Suprapubic skin (tissue), 4 donors: ENCODE data around the gene XG. TPM values are rescaled to one million over a fixed set of nuclear protein-coding genes. Genes with fewer than 3 reads are reported as not detected.

Experiments
- DNase-seq, 2 donors: peaks; one replicate each; pipeline ENCODE4 v3.0.0-alpha.2; 2019; ENCODE audit warnings: low spot score in 2 of 2
- H3K27ac ChIP-seq: fragments of 200-600 bp; sonication (generic); one replicate; pipeline ENCODE4 v1.5.1; 2019
- H3K27me3 ChIP-seq: fragments of 200-600 bp; sonication (generic); one replicate; pipeline ENCODE4 v1.5.1; 2019
- H3K36me3 ChIP-seq: fragments of 200-600 bp; sonication (generic); one replicate; pipeline ENCODE4 v1.5.1; 2019
- H3K4me1 ChIP-seq: fragments of 200-600 bp; sonication (generic); one replicate; pipeline ENCODE4 v1.5.1; 2019
- H3K4me3 ChIP-seq: fragments of 200-600 bp; sonication (generic); one replicate; pipeline ENCODE4 v1.5.1; 2019; ENCODE audit warnings: mild to moderate bottlenecking
- H3K9me3 ChIP-seq: fragments of 200-600 bp; sonication (generic); one replicate; pipeline ENCODE4 v1.5.1; 2019
- EP300 ChIP-seq: sonication (generic); formaldehyde crosslinking; IDR thresholded peaks from one replicate; pipeline ENCODE4 v1.6.1; 2017; ENCODE audit warnings: antibody characterized with exemption
- POLR2A ChIP-seq, 2 donors: fragments of 450-650 bp; IDR thresholded peaks; one replicate each; pipeline ENCODE4 v1.6.1; 2017; ENCODE audit warnings: antibody characterized with exemption in 2 of 2, mild to moderate bottlenecking in 2 of 2, moderate library complexity in 2 of 2
- POLR2AphosphoS5 ChIP-seq, 3 donors: sonication (generic); formaldehyde crosslinking; IDR thresholded peaks; one replicate each; pipeline ENCODE4 v1.6.1; 2017; ENCODE audit warnings: antibody characterized with exemption in 3 of 3
- WGBS: methylation state at CpG from one replicate; pipeline ENCODE4 v1.1.5; 2018; 5-methylcytosine and 5-hydroxymethylcytosine counted together
- total RNA-seq, 4 donors: library from RNA; depleted of rRNA; stranded (reverse); fragments of >200 nt; gene quantifications; one replicate each; pipeline ENCODE4 v1.1.0, GENCODE V29; 2016
- TF ChIP-seq, protein P1 (sequence below), 2 donors: fragments of 200-600 bp in 1 of 2; fragments of 450-650 bp in 1 of 2; sonication (generic) in 1 of 2; IDR thresholded peaks; one replicate each; pipeline ENCODE4 v1.5.1; 2016 to 2019; ENCODE audit warnings: antibody characterized with exemption in 2 of 2, mild to moderate bottlenecking in 1 of 2, moderate library complexity in 1 of 2

Gene XG
- total RNA-seq, 4 donors from 2014 or later = 17.7 to 75.4 (median 38.7) TPM

DNA sequence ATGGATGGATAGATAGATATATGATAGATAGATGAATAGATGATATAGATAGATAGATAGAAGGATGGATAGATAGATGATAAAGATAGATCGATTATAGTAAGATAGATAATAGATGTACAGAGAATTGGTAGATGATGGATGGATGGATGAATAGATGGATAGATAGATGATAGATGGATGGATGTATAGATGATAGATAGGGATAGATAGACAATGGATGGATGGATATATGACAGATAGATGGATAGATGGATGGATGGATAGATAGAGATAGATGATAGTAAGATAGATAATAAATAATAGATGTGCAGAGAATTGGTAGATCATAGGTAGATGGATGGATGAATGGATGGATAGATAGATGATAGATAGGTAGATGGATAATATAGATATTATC lies 89.1 kb downstream of the XG start:
- Histone ChIP-seq H3K27ac (no peak overlapping the region), H3K27me3 (no peaks in the 10 kb centered on the region), H3K4me3 (no peak overlapping the region), H3K36me3 (no peaks in the 10 kb centered on the region), H3K9me3 (no peaks in the 10 kb centered on the region), H3K4me1 (no peaks in the 10 kb centered on the region)
- 87% methylated on average over 1 of the region's 1 CpG for WGBS
- TF ChIP-seq EP300 = no peak
- DNase-seq = no peak

DNA sequence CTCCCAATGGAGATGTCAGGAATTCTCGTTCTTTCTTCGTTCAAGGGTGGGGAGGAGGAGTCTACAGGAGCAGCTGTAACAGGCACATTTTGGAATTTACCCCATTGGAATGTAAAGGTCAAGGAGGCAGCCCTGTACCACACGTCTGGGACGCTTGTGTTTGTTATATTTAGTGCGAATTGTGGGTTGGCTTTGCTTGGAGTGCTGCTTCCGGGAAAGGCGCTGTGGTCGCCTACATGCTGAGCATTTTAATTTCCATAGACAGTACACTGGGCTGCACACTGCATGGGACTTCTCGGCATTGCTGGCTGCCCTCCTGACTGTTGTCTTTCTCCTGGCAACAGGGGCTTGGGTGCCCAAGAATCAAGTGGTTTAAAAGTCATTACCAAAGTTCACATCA lies 89.7 kb downstream of the XG start:
- Histone ChIP-seq H3K9me3 (no peaks in the 10 kb centered on the region), H3K4me1 (no peaks in the 10 kb centered on the region), H3K27me3 (no peaks in the 10 kb centered on the region), H3K27ac (no peak overlapping the region), H3K4me3 (no peak overlapping the region), H3K36me3 (no peaks in the 10 kb centered on the region)
- DNase-seq = no peak
- TF ChIP-seq, protein P1, sequence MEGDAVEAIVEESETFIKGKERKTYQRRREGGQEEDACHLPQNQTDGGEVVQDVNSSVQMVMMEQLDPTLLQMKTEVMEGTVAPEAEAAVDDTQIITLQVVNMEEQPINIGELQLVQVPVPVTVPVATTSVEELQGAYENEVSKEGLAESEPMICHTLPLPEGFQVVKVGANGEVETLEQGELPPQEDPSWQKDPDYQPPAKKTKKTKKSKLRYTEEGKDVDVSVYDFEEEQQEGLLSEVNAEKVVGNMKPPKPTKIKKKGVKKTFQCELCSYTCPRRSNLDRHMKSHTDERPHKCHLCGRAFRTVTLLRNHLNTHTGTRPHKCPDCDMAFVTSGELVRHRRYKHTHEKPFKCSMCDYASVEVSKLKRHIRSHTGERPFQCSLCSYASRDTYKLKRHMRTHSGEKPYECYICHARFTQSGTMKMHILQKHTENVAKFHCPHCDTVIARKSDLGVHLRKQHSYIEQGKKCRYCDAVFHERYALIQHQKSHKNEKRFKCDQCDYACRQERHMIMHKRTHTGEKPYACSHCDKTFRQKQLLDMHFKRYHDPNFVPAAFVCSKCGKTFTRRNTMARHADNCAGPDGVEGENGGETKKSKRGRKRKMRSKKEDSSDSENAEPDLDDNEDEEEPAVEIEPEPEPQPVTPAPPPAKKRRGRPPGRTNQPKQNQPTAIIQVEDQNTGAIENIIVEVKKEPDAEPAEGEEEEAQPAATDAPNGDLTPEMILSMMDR (IDR thresholded peaks at IDR 0.05) = no peak
- TF ChIP-seq POLR2A (IDR thresholded peaks at IDR 0.05) = no peak
- no peak for TF ChIP-seq POLR2AphosphoS5 (IDR thresholded peaks at IDR 0.05)
- no peak for TF ChIP-seq EP300
- 62% methylated on average over 9 of the region's 9 CpGs for whole genome bisulfite sequencing

DNA sequence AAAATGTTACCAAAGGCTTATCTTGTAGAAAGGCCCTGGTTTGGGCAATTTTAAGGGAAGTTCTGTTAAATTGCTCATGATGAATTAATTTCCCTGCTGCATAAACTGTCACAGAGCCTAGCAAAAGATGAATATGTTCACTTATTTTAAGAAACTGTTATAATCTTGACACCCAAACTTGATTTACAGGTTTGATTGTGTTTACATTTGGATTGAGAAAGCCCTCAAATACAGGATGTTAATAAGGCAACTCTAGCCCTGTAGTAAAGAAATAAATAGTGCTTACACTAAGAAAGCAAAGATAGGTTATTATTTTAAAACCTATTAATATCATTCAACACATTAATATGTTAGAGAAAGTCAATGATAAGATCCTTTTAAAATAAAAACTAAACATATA lies 95.2 kb downstream of the XG start:
- Histone ChIP-seq H3K9me3 (no peaks in the 10 kb centered on the region), H3K27me3 (no peaks in the 10 kb centered on the region), H3K4me1 (no peaks in the 10 kb centered on the region), H3K27ac (no peak overlapping the region), H3K36me3 (no peaks in the 10 kb centered on the region), H3K4me3 (no peak overlapping the region)
- no peak for TF ChIP-seq POLR2AphosphoS5 (IDR thresholded peaks at IDR 0.05)
- TF ChIP-seq POLR2A (IDR thresholded peaks at IDR 0.05) = no peak
- TF ChIP-seq, protein P1 (IDR thresholded peaks at IDR 0.05) = no peak
- TF ChIP-seq EP300 = no peak
- DNase-seq = no peak

DNA sequence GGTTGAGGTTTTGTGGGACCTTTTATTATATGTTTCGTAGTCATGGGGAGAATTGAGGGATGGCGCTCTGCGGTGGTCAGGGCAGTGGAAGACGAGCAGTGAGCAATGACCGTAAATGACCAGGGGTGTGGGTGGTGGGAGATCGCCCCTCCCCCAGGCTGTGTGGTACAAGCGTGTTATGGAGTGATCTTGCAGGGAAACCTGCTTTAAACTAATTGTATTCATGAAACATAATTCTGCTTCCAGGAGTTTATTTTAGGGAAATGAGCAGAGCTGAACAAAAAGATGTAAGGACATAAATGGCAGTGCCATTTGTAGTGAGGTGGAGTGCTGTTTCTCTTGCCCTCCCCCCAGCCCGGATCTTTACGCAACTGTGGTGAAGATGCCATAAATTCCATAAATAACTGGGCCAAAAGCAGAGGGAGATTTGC lies 97.0 kb downstream of the XG start:
- no peaks in the 10 kb centered on the region for H3K9me3 ChIP-seq
- H3K27ac ChIP-seq = no peak overlapping the region
- no peaks in the 10 kb centered on the region for H3K4me1 ChIP-seq
- H3K36me3 ChIP-seq = no peaks in the 10 kb centered on the region
- H3K4me3 ChIP-seq = no peak overlapping the region
- no peaks in the 10 kb centered on the region for H3K27me3 ChIP-seq
- WGBS = 54% methylated on average over 9 of the region's 9 CpGs
- TF ChIP-seq EP300 (no peak), POLR2AphosphoS5 (IDR thresholded peaks at IDR 0.05) (no peak)
- TF ChIP-seq, protein P1 (IDR thresholded peaks at IDR 0.05) = no peak
- DNase-seq = no peak

DNA sequence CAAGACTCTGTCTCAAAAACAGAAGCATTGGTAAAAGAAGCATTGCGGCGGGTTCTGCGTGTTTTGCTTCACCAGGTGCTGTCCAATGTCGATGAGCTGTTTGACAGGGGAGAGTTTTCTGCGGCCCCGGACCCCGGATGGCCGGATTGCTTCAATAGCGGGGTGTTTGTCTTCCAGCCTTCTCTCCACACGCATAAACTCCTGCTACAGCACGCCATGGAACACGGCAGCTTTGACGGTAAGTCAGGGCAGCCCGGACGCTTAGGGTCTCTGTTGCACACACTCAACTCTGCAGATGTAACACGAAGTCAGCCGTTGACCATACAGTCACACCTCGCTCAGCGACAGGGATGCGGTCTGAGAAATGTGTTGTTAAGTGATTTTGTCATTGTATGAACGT lies 103.1 kb downstream of the XG start:
- Histone ChIP-seq H3K27me3 (no peaks in the 10 kb centered on the region), H3K9me3 (no peaks in the 10 kb centered on the region), H3K4me1 (no peaks in the 10 kb centered on the region), H3K36me3 (no peaks in the 10 kb centered on the region), H3K27ac (no peak overlapping the region), H3K4me3 (no peak overlapping the region)
- WGBS = 95% methylated on average over 21 of the region's 21 CpGs
- DNase-seq = no peak
- TF ChIP-seq EP300 (no peak), POLR2A (IDR thresholded peaks at IDR 0.05) (no peak), POLR2AphosphoS5 (IDR thresholded peaks at IDR 0.05) (no peak)
- TF ChIP-seq, protein P1 (IDR thresholded peaks at IDR 0.05) = no peak

DNA sequence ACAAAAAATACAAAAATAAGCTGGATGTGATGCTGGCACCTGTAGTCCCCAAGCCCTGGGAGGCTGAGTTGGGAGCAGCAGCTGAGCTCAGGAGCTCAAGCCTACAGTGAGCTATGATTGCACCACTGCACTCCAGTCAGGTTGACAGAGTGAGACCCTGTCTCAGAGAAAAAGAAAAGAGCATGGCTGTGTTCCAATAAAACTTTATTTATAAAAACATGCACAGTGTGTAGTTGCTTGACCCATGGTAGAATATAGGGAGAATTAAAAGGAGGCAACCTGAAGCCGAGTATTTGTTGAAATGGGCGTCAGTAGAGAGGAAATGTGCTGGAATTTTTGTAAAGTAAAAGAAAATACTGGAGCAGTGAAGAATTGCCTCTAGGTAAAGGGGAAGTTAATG lies 103.9 kb downstream of the XG start:
- TF ChIP-seq POLR2A (IDR thresholded peaks at IDR 0.05) (no peak), EP300 (no peak), POLR2AphosphoS5 (IDR thresholded peaks at IDR 0.05) (no peak)
- TF ChIP-seq, protein P1 (IDR thresholded peaks at IDR 0.05) = no peak

More for the DNA sequence above, 103.9 kb downstream of the XG start:
- Histone ChIP-seq H3K4me3 (no peak overlapping the region), H3K27ac (no peak overlapping the region), H3K27me3 (no peaks in the 10 kb centered on the region), H3K9me3 (no peaks in the 10 kb centered on the region), H3K36me3 (no peaks in the 10 kb centered on the region), H3K4me1 (no peaks in the 10 kb centered on the region)
- 93% methylated on average over 2 of the region's 2 CpGs for WGBS
- DNase-seq = no peak
